Mucosa of rectum (tissue), 2 donors: ENCODE results near the gene ASB8.

Source experiments
- H3K27ac ChIP-seq, 2 donors: one replicate each; pipeline ENCODE4 v1.7.0; 2013; ENCODE audit warnings: inconsistent platforms in 2 of 2, low read depth in 2 of 2, low read length in 2 of 2
- H3K27me3 ChIP-seq, 2 donors: one replicate each; pipeline ENCODE4 v1.7.0; 2013; ENCODE audit warnings: low read length in 2 of 2; ENCODE audit not compliant: control insufficient read depth in 2 of 2, insufficient read depth in 2 of 2
- H3K36me3 ChIP-seq, 2 donors: one replicate each; pipeline ENCODE4 v1.7.0; 2013; ENCODE audit warnings: low read length in 2 of 2; ENCODE audit not compliant: control insufficient read depth in 2 of 2, insufficient read depth in 2 of 2
- H3K4me1 ChIP-seq, 2 donors: one replicate each; pipeline ENCODE4 v1.7.0; 2013; ENCODE audit warnings: low read length in 2 of 2, mild to moderate bottlenecking in 1 of 2; ENCODE audit not compliant: control insufficient read depth in 2 of 2, insufficient read depth in 2 of 2
- H3K4me3 ChIP-seq, 2 donors: one replicate each; pipeline ENCODE4 v1.7.0; 2013; ENCODE audit warnings: low read length in 2 of 2
- H3K9ac ChIP-seq, 2 donors: one replicate each; pipeline ENCODE4 v1.7.0; 2013; ENCODE audit warnings: low read length in 2 of 2, low read depth in 1 of 2, mild to moderate bottlenecking in 1 of 2
- H3K9me3 ChIP-seq, 2 donors: one replicate each; pipeline ENCODE4 v1.7.0; 2013; ENCODE audit warnings: low read length in 2 of 2; ENCODE audit not compliant: control insufficient read depth in 2 of 2
- donor health status: healthy.
- donor health status: Normal muscosa, but diverticular disease.

The ASB8 gene

DNA sequence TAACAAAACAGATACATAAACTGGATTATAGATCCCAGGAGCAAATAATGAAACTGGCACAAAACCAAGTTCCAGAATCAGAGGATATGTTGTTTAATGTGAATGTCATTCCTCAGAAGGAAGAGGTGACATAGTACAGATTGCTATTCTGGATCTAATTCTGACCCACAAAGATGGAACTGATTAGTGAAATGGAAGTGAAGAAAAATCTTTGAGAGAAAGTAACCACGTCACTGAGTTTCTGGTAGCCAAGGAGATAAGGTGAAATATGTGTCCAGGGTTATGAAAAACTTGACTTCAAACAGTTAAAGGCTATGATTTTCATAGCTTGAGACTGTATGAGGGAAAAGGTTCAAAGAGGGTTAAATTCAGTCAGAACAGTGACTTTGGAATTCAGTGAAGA, 37.5 kb upstream of the ASB8 start:
- H3K4me1 ChIP-seq: peaks cover 9 to 10% of the 10 kb centered on the region in 2 donors
- H3K27me3 ChIP-seq: peaks cover 0 to 3% of the 10 kb centered on the region in 2 donors
- H3K36me3 ChIP-seq: no peaks in the 10 kb centered on the region
- H3K9ac ChIP-seq: no peak overlapping the region
- no peak overlapping the region for H3K4me3 ChIP-seq
- H3K9me3 ChIP-seq: no peaks in the 10 kb centered on the region
- no peak overlapping the region for H3K27ac ChIP-seq

DNA sequence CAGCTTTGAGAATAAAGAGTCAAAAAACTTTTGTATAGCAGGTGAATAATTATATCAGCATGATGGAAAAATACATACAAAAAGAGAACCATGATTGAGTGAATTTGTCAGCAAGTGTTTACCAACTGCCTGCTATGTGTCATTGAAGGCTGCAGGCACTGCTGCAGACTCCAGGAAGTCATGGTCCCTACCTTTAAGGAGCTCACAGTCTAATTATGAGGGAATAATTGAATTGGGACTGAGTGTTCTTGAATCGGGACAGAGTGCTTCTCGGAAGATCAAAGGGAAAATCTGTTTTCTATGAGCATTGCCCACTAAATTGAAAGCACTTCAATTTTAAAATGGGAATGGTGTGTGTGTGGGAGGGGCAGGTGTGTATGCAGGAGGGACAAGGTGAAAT, 36.3 kb upstream of the ASB8 start:
- Histone ChIP-seq H3K9me3 (no peaks in the 10 kb centered on the region), H3K9ac (no peak overlapping the region), H3K4me1 (peaks cover 4 to 7% of the 10 kb centered on the region in 2 donors), H3K27me3 (peaks cover 0 to 3% of the 10 kb centered on the region in 2 donors), H3K36me3 (no peaks in the 10 kb centered on the region), H3K27ac (no peak overlapping the region), H3K4me3 (no peak overlapping the region)

DNA sequence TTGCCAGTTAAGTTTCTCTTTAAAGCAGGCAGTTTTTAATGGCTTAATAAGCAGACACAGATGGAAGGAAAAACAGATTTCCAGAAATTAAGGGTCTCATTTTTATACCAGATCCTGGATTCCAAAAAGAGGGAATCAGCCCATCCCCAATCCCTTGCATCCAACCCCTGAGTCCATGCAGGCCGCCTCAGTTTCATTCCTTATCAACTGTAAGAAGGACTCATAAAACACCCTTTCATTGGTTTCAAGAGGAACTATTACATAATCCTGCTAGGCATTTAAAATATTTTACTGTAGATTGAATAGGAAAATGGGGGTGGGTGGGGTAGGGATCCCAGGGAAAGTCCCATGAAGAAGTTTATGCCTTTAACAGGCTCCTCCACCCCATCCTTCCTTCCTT, 35.5 kb upstream of the ASB8 start:
- H3K36me3 ChIP-seq: no peaks in the 10 kb centered on the region
- H3K27ac ChIP-seq: no peak overlapping the region
- no peak overlapping the region for H3K9ac ChIP-seq
- no peak overlapping the region for H3K4me3 ChIP-seq
- peaks cover 4% of the 10 kb centered on the region in 2 donors for H3K4me1 ChIP-seq
- H3K9me3 ChIP-seq: no peaks in the 10 kb centered on the region
- H3K27me3 ChIP-seq: peaks cover 2 to 3% of the 10 kb centered on the region in 2 donors

DNA sequence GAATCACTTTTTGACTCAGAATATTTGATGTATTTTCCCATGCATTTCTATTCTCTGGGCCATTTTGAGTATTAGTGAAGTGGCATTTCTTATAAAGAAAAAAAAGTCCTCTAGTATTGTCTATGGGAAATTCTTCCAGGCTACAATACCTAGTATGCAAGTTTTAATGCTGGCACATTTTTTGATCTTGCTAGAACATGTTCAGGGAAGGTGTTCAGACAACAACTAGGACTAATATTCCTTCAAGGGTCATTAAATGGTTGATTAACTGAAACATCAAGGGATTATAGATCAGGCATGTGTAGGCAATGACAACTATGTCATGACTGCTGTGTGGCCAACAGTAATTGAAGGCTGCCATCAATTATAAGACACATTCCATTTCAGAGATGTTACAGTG, 33.8 kb upstream of the ASB8 start:
- Histone ChIP-seq H3K27me3 (peaks cover 3% of the 10 kb centered on the region in 2 donors), H3K9ac (no peak overlapping the region), H3K4me1 (no peaks in the 10 kb centered on the region), H3K36me3 (no peaks in the 10 kb centered on the region), H3K27ac (no peak overlapping the region), H3K4me3 (no peak overlapping the region), H3K9me3 (no peaks in the 10 kb centered on the region)

DNA sequence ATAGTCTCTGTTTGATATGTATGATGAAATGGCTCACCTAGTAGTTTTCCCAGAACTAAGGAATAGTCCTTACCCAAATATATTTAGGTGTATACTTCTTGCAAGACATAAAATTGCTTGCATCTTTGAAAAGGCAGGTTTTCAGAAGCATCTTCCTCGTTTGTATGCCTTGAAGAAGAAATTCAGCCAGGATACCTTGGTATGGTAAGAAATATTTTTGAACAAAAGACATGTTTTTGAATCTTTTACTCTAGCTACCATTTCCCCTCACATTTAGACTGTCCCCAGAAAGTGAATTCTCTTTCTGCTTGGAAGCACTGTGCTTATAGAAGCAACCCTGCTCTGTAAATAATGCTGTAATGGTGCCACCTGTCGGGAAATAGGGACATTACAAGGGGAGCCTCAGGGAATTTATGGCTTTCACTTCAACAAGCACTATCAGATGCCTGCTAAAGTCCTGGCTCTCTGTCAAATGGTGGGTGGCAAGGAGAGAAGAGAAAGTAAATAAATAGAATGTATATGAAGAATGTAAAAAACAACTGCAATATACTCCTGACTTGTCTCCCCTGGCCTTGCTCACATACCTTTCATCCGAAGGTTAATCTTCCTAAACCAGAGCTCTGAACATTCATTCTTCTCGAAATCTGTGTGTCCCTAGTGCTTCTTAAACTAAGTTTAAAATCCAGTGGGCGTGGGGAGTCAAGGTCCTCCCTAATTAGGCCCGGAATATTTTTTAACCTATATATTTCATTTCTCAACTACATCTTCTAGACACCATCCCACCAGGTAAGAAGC, 32.2 kb upstream of the ASB8 start:
- Histone ChIP-seq H3K9ac (no peak overlapping the region), H3K27ac (no peak overlapping the region), H3K4me1 (no peaks in the 10 kb centered on the region), H3K27me3 (peaks cover 10 to 13% of the 10 kb centered on the region in 2 donors), H3K9me3 (no peaks in the 10 kb centered on the region), H3K36me3 (no peaks in the 10 kb centered on the region), H3K4me3 (no peak overlapping the region)

DNA sequence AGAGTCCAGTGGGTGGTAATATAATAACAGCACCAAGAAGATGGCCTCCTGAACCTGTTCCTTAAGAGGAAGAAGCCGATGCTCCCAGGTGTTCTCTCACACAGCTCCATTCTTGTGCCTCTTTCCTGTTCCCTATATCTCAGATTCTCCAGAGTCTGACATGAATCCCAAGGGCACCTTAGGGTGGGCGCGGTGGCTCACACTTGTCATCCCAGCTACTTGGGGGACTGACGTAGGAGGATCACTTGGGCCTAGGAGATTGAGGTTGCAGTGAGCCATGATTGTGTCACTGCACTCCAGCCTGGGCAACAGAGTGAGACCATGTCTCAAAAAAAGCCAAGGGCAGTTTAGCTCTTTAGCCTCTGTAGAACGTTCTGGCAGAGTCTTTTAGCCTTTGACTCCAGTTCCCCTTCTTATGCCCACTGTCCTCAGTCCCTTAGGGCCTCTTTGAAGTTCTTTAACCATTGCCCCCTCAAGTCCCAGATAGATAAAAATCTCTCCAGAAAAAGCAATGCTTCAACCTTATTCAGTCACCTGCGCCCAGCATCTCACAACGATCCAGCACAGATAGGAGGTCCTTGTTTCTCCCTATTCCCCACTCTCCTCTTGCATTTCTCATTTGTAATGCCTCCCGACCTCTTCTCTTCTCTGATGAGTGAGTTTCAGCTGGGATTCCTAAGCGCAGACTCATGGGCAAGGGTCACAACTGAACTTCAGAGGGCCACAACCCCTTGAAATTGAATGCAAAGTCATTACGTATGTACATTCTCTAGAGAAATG, 30.8 kb upstream of the ASB8 start:
- H3K4me1 ChIP-seq: peaks cover 0 to 2% of the 10 kb centered on the region in 2 donors
- no peaks in the 10 kb centered on the region for H3K36me3 ChIP-seq
- H3K9me3 ChIP-seq: no peaks in the 10 kb centered on the region
- peaks cover 14 to 16% of the 10 kb centered on the region in 2 donors for H3K27me3 ChIP-seq
- no peak overlapping the region for H3K4me3 ChIP-seq
- H3K9ac ChIP-seq: no peak overlapping the region
- no peak overlapping the region for H3K27ac ChIP-seq

DNA sequence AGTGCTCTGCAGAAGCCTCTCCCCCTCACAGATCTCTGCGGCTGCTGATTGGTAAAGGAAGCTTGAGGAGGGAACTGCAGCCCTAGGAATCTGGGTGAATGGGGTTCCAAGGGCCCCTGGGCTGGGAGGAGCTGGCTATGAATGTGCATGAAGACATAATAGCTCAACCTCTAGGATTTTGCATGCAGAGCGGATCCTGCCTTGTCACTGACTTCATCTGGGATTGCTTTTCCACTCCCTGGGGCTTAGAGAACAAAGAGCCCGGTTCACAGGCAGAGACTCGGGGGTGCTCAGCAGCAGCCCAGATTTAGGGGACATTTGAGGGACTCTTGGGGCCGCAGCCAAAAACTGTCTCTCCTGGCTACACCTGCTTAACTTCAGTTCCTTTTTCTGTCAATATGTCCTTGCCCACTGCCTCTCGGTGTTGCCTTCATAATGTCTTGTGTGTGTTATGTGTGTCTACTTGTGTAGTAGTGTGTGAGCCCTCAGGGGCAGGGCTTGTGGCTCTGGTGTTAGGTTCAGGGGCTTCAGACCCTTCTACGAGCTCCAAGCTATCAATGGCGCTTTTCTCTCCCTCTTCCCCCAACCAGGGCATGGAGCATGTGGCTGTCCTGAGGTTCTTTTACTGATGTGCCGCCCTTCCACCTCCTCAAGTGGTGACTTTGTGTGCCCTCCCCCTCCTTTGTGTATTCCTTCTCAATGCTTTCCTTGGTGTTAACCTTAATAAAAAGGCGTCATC, 28.0 kb upstream of the ASB8 start:
- Histone ChIP-seq H3K4me3 (no peak overlapping the region), H3K4me1 (peaks cover 0 to 9% of the 10 kb centered on the region in 2 donors), H3K27ac (no peak overlapping the region), H3K27me3 (peaks cover 31 to 37% of the 10 kb centered on the region in 2 donors), H3K9me3 (no peaks in the 10 kb centered on the region), H3K9ac (no peak overlapping the region), H3K36me3 (no peaks in the 10 kb centered on the region)

DNA sequence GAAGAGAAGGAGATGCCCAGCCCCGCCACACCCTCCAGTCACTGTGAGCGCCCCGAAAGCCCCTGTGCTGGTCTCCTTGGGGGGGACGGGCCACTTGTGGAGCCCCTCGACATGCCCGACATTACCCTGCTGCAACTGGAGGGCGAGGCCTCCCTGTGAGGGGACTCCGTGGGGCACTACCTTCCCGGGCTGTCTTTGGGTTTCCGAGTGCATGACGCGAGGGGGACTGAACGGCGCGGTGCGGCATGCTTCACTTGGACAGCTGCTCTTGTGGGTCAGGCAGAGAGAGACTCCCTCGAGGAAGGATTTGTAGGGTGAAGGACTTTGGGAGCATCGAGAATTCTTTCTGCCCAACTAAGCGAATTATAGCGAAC, 27.2 kb upstream of the ASB8 start:
- no peak overlapping the region for H3K27ac ChIP-seq
- H3K4me3 ChIP-seq: no peak overlapping the region
- H3K27me3 ChIP-seq: peaks cover 31 to 42% of the 10 kb centered on the region in 2 donors
- H3K9ac ChIP-seq: no peak overlapping the region
- peaks cover 0 to 9% of the 10 kb centered on the region in 2 donors for H3K4me1 ChIP-seq
- H3K36me3 ChIP-seq: no peaks in the 10 kb centered on the region
- H3K9me3 ChIP-seq: no peaks in the 10 kb centered on the region

DNA sequence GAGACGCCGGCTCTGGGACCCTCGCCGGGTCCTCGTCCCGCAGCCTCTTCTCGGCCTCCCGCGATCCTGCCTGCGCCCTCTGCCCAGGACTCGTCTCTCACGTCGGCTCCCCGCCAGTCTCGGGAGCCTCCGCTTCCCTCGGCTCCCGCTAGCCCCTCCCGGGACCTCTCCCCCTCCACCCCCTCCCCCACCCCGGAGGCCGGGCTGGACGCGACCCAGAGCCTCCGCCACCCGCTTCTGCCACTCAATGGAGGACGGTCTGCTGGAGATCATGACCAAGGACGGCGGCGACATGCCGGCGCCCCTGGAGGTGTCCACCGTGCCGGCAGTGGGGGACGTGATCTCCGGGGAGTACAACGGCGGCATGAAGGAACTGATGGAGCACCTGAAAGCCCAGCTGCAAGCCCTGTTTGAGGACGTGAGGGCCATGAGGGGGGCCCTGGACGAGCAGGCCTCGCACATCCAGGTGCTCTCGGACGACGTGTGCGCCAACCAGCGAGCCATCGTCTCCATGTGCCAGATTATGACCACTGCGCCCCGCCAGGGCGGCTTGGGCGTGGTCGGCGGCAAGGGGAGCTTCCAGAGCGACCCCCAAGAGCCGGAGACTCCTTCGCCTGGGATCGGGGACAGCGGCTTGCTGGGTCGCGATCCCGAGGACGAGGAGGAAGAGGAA, 26.7 kb upstream of the ASB8 start:
- Histone ChIP-seq H3K9me3 (no peaks in the 10 kb centered on the region), H3K27ac (no peak overlapping the region), H3K4me1 (peaks cover 0 to 9% of the 10 kb centered on the region in 2 donors), H3K27me3 (peaks cover 31 to 42% of the 10 kb centered on the region in 2 donors), H3K36me3 (no peaks in the 10 kb centered on the region), H3K9ac (no peak overlapping the region), H3K4me3 (peak overlapping the region; percentile 70 to 83)
